GM12875 (cell line): ENCODE measurements around the gene NR5A1.

Source experiments
- H3K4me3 ChIP-seq: one replicate; pipeline ENCODE4 v1.5.1; 2011; ENCODE audit warnings: low read depth, low read length, control low read depth
- TF ChIP-seq, protein P1 (sequence below): IDR thresholded peaks from 2 replicates; pipeline ENCODE4 v1.5.1; 2011; ENCODE audit warnings: low read depth, mild to moderate bottlenecking, control low read depth, inconsistent platforms, low read length, moderate library complexity, borderline replicate concordance; ENCODE audit not compliant: insufficient read depth

NR5A1 gene

DNA sequence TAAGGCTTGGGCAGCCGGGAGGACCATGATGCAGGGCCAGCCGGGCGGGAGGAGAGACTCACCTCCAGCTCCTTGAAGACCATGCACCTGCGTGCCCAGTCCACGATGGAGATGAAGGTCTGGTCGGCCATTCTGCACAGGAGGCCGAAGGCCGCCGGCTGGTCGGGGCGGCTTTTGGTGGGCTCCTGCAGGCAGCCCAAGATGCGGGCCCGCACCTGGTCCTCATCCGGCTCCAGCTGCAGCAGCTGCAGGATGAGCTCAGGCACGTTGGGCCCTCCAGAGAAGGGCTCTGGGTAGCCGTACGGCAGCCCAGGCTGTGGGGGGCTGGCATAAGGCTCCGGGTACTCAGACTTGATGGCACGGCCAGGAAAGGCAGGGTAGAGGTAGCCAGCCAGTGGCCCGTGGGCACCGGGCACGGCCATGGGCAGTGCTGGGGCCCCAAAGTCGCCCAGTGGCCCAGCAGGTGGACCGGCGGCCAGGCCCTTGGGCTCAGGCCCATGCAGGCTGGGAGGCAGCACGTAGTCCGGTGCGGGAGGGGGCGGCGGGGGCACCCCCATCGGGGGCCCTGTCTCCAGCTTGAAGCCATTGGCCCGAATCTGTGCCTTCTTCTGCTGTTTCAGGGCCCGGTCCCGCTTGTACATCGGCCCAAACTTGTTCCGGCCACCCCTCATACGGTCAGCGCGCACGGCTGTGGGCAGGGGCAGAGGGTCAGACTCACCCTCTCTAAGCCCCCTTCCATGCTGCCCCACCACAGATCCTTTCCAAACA, 7.0 kb downstream of the NR5A1 start:
- TF ChIP-seq, protein P1, sequence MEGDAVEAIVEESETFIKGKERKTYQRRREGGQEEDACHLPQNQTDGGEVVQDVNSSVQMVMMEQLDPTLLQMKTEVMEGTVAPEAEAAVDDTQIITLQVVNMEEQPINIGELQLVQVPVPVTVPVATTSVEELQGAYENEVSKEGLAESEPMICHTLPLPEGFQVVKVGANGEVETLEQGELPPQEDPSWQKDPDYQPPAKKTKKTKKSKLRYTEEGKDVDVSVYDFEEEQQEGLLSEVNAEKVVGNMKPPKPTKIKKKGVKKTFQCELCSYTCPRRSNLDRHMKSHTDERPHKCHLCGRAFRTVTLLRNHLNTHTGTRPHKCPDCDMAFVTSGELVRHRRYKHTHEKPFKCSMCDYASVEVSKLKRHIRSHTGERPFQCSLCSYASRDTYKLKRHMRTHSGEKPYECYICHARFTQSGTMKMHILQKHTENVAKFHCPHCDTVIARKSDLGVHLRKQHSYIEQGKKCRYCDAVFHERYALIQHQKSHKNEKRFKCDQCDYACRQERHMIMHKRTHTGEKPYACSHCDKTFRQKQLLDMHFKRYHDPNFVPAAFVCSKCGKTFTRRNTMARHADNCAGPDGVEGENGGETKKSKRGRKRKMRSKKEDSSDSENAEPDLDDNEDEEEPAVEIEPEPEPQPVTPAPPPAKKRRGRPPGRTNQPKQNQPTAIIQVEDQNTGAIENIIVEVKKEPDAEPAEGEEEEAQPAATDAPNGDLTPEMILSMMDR = no peak
- no peak overlapping the region for H3K4me3 ChIP-seq

GRCh38 chr9:124499216-124499615, 8.0 kb downstream of the NR5A1 start:
- TF ChIP-seq, protein P1 = no peak
- no peak overlapping the region for H3K4me3 ChIP-seq

DNA sequence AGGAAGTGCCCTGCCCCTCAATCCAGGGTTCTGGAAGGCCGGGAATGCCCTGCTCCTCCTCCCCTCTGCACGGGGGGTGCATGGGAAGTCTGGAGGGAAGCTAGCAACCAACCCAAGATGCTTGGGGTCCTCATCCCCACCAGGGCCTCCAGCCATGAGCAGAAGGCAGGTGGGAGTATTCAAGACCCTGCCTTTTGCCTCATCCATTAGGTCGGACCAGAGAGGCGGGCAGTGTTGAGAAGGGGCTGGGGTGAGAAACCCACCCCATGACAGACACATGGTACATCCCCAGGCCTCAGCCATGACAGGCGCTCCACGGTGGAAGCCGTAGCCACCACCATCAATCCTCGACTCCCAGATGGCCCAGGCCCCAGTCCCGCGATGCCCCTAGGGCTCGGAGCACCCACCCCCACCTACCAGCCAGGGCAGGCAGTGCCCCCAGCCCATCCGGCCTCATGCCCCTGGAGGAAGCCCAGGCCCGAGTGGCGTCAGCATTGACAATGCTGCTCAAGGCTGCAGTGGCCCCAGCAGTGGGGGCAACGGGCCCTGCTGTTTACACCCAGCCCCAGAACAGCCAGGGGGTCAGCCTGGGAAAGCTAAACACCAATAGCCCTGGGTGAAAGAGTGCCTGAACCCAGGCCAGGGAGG, 8.6 kb downstream of the NR5A1 start:
- H3K4me3 ChIP-seq = no peak overlapping the region
- TF ChIP-seq, protein P1 = no peak

DNA sequence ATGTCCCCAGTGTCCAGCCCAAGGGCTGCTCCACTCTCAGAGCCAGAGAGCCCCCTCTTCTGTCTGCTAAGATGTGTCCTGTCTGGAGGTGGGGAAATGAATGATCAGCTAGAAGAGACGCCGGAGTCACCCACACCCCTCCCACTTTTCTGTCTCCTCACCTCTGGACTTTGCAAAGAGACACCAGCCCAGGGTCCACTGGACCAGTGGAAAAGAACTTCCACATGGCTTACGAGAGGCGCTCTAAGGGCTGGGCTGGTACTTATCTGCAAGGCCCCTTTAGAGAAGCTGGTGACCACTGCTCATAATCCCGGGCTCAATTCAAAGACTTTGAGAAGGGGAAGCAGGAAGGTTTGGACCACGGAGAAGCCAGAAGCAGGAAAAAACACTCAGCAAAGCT, 9.2 kb downstream of the NR5A1 start:
- H3K4me3 ChIP-seq = no peak overlapping the region
- TF ChIP-seq, protein P1 = no peak

DNA sequence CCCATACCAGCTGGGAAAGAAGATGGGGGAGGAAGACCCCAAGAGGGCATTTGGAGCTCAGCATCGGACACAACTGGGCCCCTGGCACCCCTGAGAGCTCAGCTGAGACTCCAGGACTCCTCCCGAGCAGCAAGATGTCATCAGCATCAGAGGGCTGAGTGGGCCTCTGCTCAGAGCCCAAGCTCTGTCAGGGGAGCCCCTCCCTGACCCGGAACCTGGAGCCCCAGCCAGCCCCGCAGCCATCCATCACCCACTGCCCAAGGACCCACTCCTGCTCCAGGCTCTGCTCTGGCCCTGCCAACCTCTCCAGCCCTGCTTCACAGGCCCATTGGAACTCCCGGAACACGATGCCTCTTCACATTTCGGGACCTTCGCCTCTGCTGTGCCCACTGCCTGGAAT, 9.8 kb downstream of the NR5A1 start:
- TF ChIP-seq, protein P1 = no peak
- no peak overlapping the region for H3K4me3 ChIP-seq

DNA sequence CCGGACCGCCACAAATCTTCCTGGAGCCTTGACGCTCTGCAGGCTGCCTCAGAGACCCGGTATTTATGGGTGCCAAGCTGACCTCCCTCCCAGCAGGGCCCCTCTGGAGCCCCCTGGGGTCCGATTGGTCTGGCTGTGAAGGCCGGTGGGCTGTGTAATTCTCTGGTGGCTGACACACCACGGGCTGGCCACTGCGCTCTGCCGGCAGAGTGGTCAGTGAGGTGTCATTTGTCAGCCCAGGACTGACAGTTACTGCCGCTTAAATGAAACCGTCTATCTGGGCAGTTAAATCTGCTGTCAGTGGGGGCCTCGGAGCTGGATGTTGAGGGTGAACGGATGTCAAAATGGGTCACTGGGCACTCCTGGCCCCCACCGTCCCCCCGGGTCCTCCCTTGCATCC, 10.7 kb downstream of the NR5A1 start:
- TF ChIP-seq, protein P1 = no peak

DNA sequence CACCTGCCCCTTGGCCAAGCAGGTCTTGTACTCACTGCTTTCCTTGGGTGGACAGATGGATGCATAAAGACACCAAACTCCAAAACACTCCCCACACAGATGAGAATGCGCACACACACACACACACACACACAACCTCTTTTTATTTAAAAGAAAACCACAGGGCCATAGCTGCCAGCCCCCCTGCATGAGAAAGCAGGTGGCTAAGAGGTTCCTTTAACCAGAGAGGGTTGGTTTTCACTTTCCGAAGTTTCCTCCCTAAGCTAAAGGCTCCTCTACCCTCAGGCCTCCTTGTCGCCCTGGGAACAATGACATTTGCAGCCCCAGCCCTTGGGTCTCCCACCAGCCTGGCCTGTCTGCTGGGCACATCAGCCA, 11.1 kb downstream of the NR5A1 start:
- TF ChIP-seq, protein P1 = no peak
- H3K4me3 ChIP-seq = no peak overlapping the region

More for the DNA sequence above, 10.7 kb downstream of the NR5A1 start:
- no peak overlapping the region for H3K4me3 ChIP-seq
